Activated CD8-positive, alpha-beta memory T cell treated with anti-CD3 and anti-CD28 coated beads, Interleukin-2, amount 50 U/mL, for 24 hours (primary cell): Measurements from ENCODE around the gene SHANK1.

Source experiments
- DNase-seq: peaks from one replicate; pipeline ENCODE4 v3.0.0-alpha.2; 2020; ENCODE audit errors: extremely low read depth

SHANK1 gene

GRCh38 chr19:50686310-50687032 is 33.1 kb downstream of the SHANK1 start:
- no peak for DNase-seq

- peak; percentile 33 for DNase-seq
Measured at GRCh38 chr19:50679177-50680125, 40.2 kb downstream of the SHANK1 start.

- DNase-seq: no peak
Measured at GRCh38 chr19:50678323-50678722, 41.3 kb downstream of the SHANK1 start.

GRCh38 chr19:50677636-50678035 is 42.0 kb downstream of the SHANK1 start:
- no peak for DNase-seq

- no peak for DNase-seq
Measured at GRCh38 chr19:50676625-50677197, 42.9 kb downstream of the SHANK1 start.

GRCh38 chr19:50673118-50673517 is 46.5 kb downstream of the SHANK1 start:
- no peak for DNase-seq

- DNase-seq: no peak
Measured at GRCh38 chr19:50670102-50670380, 49.6 kb downstream of the SHANK1 start.

GRCh38 chr19:50669302-50670101 is 50.1 kb downstream of the SHANK1 start:
- no peak for DNase-seq

- DNase-seq: no peak
Measured at GRCh38 chr19:50668879-50669278, 50.7 kb downstream of the SHANK1 start.

GRCh38 chr19:50668416-50668815 is 51.2 kb downstream of the SHANK1 start:
- no peak for DNase-seq

GRCh38 chr19:50667759-50668231 is 51.8 kb downstream of the SHANK1 start:
- DNase-seq: no peak

GRCh38 chr19:50667177-50667758 is 52.3 kb downstream of the SHANK1 start:
- DNase-seq: no peak

- DNase-seq: no peak
Measured at GRCh38 chr19:50666346-50667176, 53.0 kb downstream of the SHANK1 start.

GRCh38 chr19:50664204-50664603 is 55.4 kb downstream of the SHANK1 start:
- no peak for DNase-seq

GRCh38 chr19:50663482-50663790 is 56.2 kb downstream of the SHANK1 start:
- no peak for DNase-seq

- DNase-seq: no peak
Measured at GRCh38 chr19:50662651-50663481, 56.7 kb downstream of the SHANK1 start.

GRCh38 chr19:50661766-50662650 is 57.6 kb downstream of the SHANK1 start:
- no peak for DNase-seq

- DNase-seq: no peak
Measured at GRCh38 chr19:50661023-50661422, 58.6 kb downstream of the SHANK1 start.

GRCh38 chr19:50660088-50660366 is 59.6 kb downstream of the SHANK1 start:
- DNase-seq: no peak
